Tongue (tissue), 3 donors: ENCODE measurements around the gene FABP1. TPM values are rescaled to one million over a fixed set of nuclear protein-coding genes. Genes with fewer than 3 reads are reported as not detected.

Experiments used
- DNase-seq: peaks from one replicate; pipeline ENCODE4 v3.0.0-alpha.2; 2015
- small RNA-seq: library from RNA; depleted of rRNA; stranded (forward); fragments of <200 nt; gene quantifications from one replicate; pipeline ENCODE3, GENCODE V24; 2014; ENCODE audit warnings: low replicate concordance
- total RNA-seq: library from RNA; depleted of rRNA; stranded (reverse); fragments of >200 nt; gene quantifications from one replicate; pipeline ENCODE4 v1.2.3, GENCODE V29; 2014

The FABP1 gene
- total RNA-seq, 1 donor from 2014 or later, result not detected

- no peak for DNase-seq
These were observed 49.2 kb downstream of the FABP1 start for GRCh38 chr2:88078643-88079172.

- peak; percentile 92 for DNase-seq
These were observed 50.8 kb downstream of the FABP1 start for GRCh38 chr2:88077080-88077479.

GRCh38 chr2:88074854-88075292 is 53.0 kb downstream of the FABP1 start:
- DNase-seq, result peak; percentile 60

GRCh38 chr2:88074150-88074549 is 53.7 kb downstream of the FABP1 start:
- DNase-seq, result no peak

Small RNAs within 50 kb of the gene (small RNA-seq; reads per million reads assigned to genes)
- not detected for gene MIR4780

Other genes starting within 250 kb of the FABP1 start
- gene RNU2-63P, start 111.5 kb downstream of the FABP1 start, total RNA-seq, result not detected
- 25.3 TPM for gene KRCC1, start 72.3 kb downstream of the FABP1 start, total RNA-seq
- gene SMYD1, start 60.2 kb downstream of the FABP1 start, total RNA-seq, result 308 TPM
- gene THNSL2, start 42.3 kb upstream of the FABP1 start, total RNA-seq, result 24.0 TPM